GM12875 (cell line): ENCODE data around the gene UVSSA.
"Not testable (repeated sequence)": the region's sequence is repeated elsewhere in the genome, so short reads cannot be mapped to it uniquely, and the experiment has no call there.

Source experiments
- H3K4me3 ChIP-seq: one replicate; pipeline ENCODE4 v1.5.1; 2011; ENCODE audit warnings: low read depth, low read length, control low read depth
- TF ChIP-seq, protein P1 (sequence below): IDR thresholded peaks from 2 replicates; pipeline ENCODE4 v1.5.1; 2011; ENCODE audit warnings: low read depth, mild to moderate bottlenecking, control low read depth, inconsistent platforms, low read length, moderate library complexity, borderline replicate concordance; ENCODE audit not compliant: insufficient read depth

The UVSSA gene

GRCh38 chr4:1334579-1334895, 12.5 kb upstream of the UVSSA start:
- H3K4me3 ChIP-seq = no peak overlapping the region
- TF ChIP-seq, protein P1, sequence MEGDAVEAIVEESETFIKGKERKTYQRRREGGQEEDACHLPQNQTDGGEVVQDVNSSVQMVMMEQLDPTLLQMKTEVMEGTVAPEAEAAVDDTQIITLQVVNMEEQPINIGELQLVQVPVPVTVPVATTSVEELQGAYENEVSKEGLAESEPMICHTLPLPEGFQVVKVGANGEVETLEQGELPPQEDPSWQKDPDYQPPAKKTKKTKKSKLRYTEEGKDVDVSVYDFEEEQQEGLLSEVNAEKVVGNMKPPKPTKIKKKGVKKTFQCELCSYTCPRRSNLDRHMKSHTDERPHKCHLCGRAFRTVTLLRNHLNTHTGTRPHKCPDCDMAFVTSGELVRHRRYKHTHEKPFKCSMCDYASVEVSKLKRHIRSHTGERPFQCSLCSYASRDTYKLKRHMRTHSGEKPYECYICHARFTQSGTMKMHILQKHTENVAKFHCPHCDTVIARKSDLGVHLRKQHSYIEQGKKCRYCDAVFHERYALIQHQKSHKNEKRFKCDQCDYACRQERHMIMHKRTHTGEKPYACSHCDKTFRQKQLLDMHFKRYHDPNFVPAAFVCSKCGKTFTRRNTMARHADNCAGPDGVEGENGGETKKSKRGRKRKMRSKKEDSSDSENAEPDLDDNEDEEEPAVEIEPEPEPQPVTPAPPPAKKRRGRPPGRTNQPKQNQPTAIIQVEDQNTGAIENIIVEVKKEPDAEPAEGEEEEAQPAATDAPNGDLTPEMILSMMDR = no peak

DNA sequence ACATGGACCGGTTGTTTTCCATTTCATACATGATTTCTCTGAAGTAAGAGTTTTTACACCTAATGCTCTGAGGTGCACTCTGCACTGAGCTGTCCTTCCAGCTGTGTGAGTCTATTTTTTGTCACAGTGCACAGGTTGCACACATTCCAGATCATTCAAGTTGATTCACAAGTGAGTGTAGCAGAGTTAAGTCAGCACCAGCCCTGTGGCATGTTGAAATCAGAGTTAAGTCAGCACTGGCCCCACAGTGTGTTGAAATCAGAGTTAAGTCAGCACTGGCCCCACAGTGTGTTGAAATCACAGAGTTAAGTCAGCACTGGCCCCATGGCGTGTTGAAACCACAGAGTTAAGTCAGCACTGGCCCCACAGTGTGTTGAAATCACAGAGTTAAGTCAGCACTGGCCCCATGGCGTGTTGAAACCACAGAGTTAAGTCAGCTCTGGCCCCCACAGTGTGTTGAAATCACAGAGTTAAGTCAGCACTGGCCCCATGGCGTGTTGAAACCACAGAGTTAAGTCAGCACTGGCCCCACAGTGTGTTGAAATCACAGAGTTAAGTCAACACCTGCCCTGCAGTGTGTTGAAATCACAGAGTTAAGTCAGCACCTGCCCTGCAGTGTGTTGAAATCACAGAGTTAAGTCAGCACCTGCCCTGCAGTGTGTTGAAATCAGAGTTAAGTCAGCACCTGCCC, 11.7 kb upstream of the UVSSA start:
- H3K4me3 ChIP-seq = not testable (repeated sequence)

DNA sequence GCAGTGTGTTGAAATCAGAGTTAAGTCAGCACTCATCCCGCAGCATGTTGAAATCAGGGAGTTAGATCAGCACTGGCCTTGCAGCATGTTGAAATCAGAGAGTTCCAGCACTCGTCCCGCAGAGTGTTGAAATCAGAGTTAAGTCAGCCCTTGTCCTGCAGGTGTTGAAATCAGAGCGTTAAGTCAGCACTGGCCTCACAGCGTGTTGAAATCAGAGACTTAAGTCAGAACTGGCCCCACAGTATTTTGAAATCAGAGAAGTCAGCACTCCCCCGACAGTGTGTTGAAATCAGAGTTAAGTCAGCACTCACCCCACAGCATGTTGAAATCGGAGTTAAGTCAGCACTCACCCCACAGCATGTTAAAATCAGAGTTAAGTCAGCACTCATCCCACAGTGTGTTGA, 10.9 kb upstream of the UVSSA start:
- TF ChIP-seq, protein P1 = no peak
- no peak overlapping the region for H3K4me3 ChIP-seq

DNA sequence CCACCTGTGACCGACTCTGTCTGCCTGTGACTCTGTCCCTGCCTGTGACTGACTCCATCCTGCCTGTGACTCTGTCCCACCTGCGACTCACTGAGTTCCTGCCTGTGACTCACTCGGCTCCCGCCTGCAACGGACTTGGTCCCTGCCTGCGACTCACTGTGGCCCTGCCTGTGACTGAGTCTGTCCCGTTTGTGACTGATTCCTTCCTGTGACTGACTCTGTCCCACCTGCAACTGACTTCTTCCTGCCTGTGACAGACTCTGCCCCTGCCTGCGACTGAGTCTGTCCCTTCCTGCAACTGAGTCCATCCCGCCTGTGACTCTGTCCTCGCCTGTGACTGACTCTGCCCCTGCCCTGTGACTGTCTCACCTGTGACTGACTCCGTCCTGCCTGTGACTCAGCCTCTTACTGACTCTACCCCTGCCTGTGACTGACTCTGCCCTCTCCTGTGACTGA, 9.6 kb upstream of the UVSSA start:
- TF ChIP-seq, protein P1 = no peak
- H3K4me3 ChIP-seq = no peak overlapping the region

GRCh38 chr4:1337951-1338751, 8.9 kb upstream of the UVSSA start:
- no peak overlapping the region for H3K4me3 ChIP-seq
- TF ChIP-seq, protein P1 = no peak

DNA sequence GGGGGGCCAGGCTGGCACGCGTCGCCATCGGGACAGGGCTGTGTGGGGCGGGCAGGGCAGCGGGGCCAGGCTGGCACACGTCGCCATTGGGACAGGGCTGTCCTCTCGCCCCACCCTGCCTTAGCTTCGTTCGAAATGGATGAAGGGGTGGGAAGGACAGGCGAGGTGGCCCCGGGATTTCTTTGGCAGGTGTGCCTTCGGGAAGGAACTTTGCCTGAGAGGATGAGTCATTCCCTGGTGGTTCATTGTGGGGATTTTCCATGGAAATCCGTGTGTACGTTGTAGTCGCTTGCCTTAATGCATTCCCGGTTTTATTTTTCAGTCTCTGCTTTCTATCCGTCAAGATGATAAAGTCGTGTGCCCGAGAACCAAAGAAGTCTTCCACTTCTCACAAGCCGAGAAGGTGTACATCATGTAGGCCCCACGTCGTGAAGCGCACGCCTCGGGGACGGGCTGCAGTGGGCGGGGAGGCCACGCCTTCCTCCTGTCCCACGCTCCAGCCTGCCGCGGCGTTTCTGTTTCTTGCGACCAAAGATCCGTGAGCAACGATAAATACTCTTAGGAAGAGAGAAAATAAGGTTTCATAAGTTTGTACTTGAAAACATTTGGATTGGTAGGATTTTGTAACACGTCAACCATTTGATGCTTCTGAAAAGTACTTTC, 8.1 kb upstream of the UVSSA start:
- TF ChIP-seq, protein P1 = no peak
- H3K4me3 ChIP-seq = no peak overlapping the region

DNA sequence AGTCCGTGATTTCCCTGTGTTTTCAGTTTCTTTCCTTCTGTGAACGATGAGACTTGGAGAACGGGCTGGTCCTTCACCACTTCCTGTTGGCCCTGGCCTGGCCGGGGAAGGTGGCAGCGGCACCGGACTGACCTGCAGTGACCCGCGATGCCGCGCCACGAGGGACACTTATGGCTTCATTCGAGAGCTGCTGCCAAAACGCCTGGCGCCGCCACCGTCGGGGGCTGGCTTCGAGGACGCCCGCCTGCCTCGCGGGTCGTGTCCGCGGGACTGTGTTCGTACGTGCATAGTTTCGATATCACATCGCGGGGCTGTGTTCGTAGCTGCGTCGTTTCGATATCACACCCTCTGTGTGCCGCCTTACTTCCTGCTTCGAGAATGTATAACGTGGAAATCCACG, 7.5 kb upstream of the UVSSA start:
- TF ChIP-seq, protein P1 = no peak
- no peak overlapping the region for H3K4me3 ChIP-seq
